H1 (cell line): ENCODE data around the gene ZNF512B. TPM values are rescaled to one million over a fixed set of nuclear protein-coding genes. Genes with fewer than 3 reads are reported as not detected.

Experiments used
- ASH2L ChIP-seq: fragments of 200-600, 300-600 bp; sonication (generic); IDR thresholded peaks from one replicate; pipeline ENCODE4 v1.7.1; 2017; ENCODE audit warnings: low read length
- BRCA1 ChIP-seq: IDR thresholded peaks from 2 replicates; pipeline ENCODE4 v1.6.1; 2012; ENCODE audit warnings: low read depth, low read length, improper control_type of control experiment
- CHD1 ChIP-seq: IDR thresholded peaks from 2 replicates; pipeline ENCODE4 v1.6.1; 2012; ENCODE audit warnings: low read depth, low read length, improper control_type of control experiment
- GTF2F1 ChIP-seq: IDR thresholded peaks from 2 replicates; pipeline ENCODE4 v1.6.1; 2012; ENCODE audit warnings: low read depth, low read length, improper control_type of control experiment, borderline replicate concordance
- JUND ChIP-seq: IDR thresholded peaks from 2 replicates; pipeline ENCODE4 v1.6.1; 2011; ENCODE audit warnings: mild to moderate bottlenecking, improper control_type of control experiment, low read length
- PHF8 ChIP-seq: fragments of 200-600 bp; sonication (generic); conservative IDR thresholded peaks from 2 replicates; pipeline ENCODE4 v1.7.1; 2012; ENCODE audit warnings: low read depth, mild to moderate bottlenecking, inconsistent platforms, low read length, moderate library complexity
- POLR2A ChIP-seq, 2 experiments: IDR thresholded peaks; 1 replicate in 1 of 2; 2 replicates in 1 of 2; pipeline ENCODE4 v1.6.1; 2011; ENCODE audit warnings: low read depth in 2 of 2, low read length in 2 of 2, mild to moderate bottlenecking in 2 of 2; ENCODE audit errors: control extremely low read depth in 1 of 2
- RAD21 ChIP-seq, 2 experiments: IDR thresholded peaks in 1 of 2; conservative IDR thresholded peaks in 1 of 2; 2 replicates each; pipeline ENCODE4 v1.6.1; 2011; ENCODE audit warnings: low read depth in 2 of 2, low read length in 2 of 2, improper control_type of control experiment in 1 of 2, inconsistent platforms in 1 of 2, mild to moderate bottlenecking in 1 of 2, moderate library complexity in 1 of 2
- RBBP5 ChIP-seq: IDR thresholded peaks from 2 replicates; pipeline ENCODE4 v1.7.1; 2012; ENCODE audit warnings: low read depth, mild to moderate bottlenecking, inconsistent platforms, low read length, moderate library complexity, borderline replicate concordance
- RNF2 ChIP-seq: fragments of 200-900, 300-1000 bp; sonication (generic); IDR thresholded peaks from 2 replicates; pipeline ENCODE4 v1.7.1; 2016; ENCODE audit warnings: borderline replicate concordance, low read depth, mild to moderate bottlenecking, antibody characterized with exemption, low read length; ENCODE audit not compliant: poor library complexity, severe bottlenecking; ENCODE audit errors: missing control alignments
- SAP30 ChIP-seq: fragments of 300-600 bp; sonication (generic); IDR thresholded peaks from 2 replicates; pipeline ENCODE4 v1.7.1; 2012; ENCODE audit warnings: low read length, moderate library complexity, mild to moderate bottlenecking, inconsistent platforms; ENCODE audit not compliant: insufficient read depth, insufficient replicate concordance
- SIX5 ChIP-seq: IDR thresholded peaks from 2 replicates; pipeline ENCODE4 v1.6.1; 2011; ENCODE audit warnings: mild to moderate bottlenecking, low read depth, low read length
- SP1 ChIP-seq: IDR thresholded peaks from 2 replicates; pipeline ENCODE4 v1.6.1; 2011; ENCODE audit warnings: low read depth, low read length
- SP4 ChIP-seq: IDR thresholded peaks from 2 replicates; pipeline ENCODE4 v1.6.1; 2012; ENCODE audit warnings: low read length, inconsistent platforms
- SRF ChIP-seq: IDR thresholded peaks from 2 replicates; pipeline ENCODE4 v1.6.1; 2011; ENCODE audit warnings: mild to moderate bottlenecking, low read depth, low read length, moderate library complexity
- TEAD4 ChIP-seq: IDR thresholded peaks from 2 replicates; pipeline ENCODE4 v1.6.1; 2012; ENCODE audit warnings: low read depth, low read length, inconsistent platforms, mixed read lengths
- YY1 ChIP-seq: IDR thresholded peaks from 2 replicates; pipeline ENCODE4 v1.6.1; 2011; ENCODE audit warnings: low read depth, mild to moderate bottlenecking, low read length
- polyA plus RNA-seq, 7 experiments: library from polyadenylated mRNA; depleted of rRNA in 3 of 7; stranded (reverse) in 5 of 7; unstranded in 2 of 7; fragments of >200 nt in 5 of 7; fragments of 200-250 nt in 2 of 7; gene quantifications; 1 replicate in 5 of 7; 2 replicates in 1 of 7; 4 replicates in 1 of 7; pipeline versions ENCODE4 v1.2.1 to v1.2.3, GENCODE V29; 2011 to 2013; ENCODE audit warnings: missing spikeins in 2 of 7, mixed read lengths in 2 of 7
- total RNA-seq: library from RNA; stranded (reverse); fragmentation: NEBNext Ultra II Directional; extraction: Animal tissue kit (Norgen Biotek cat#: 25700); gene quantifications from 2 replicates; pipeline ENCODE4 v1.2.1, GENCODE V29; 2021
- TF ChIP-seq, protein P1 (sequence below): IDR thresholded peaks from 2 replicates; pipeline ENCODE4 v1.6.1; 2011; ENCODE audit warnings: low read depth, mild to moderate bottlenecking, low read length; ENCODE audit not compliant: insufficient read depth

Gene ZNF512B
- total and polyA plus RNA-seq, 2 of the 8 experiments (the other 6 are each of a cell fraction or from before 2014, with no cell fraction given), result 7.3 to 26.6 TPM

DNA sequence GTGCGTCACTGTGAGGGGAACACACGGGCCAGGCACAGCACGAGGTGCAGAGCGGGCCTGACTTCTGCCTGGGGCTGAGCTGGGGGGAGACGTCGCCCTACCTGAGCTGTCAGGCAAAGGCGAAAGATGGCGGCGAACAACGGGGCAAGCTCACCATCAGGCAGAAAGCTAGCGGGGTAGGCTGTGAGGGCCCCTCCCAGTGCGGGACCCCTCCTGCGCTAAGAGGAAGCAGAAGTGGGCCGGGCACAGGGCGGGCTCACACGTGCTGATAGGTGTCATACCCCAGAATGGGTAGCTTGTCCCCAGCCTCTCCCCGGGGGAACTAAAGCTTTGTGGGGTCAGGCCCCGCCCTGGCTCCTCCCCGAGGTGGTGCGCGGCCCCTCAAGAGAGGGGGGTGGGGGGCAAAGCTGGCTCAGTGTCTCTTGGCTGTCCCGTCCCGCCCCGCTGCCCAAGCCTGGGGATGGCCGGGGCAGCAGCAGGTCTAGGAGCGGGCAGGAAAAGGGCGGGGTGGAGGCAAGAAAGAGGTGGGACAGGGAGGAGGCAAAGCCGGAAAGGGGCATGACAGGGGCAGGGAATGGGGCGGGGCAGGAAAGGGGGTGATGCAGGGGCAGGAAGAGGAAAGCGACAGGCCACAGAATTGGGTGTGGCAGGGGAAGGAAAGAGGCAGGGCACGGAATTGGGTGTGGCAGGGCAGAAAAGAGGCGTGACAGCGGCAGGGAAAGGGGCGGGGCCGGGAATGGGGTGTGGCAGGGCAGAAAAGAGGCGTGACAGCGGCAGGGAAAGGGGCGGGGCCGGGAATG lies 28.2 kb downstream of the ZNF512B start (continued):
- TF ChIP-seq SAP30 (peak; percentile 61), TEAD4 (no peak), POLR2A (IDR thresholded peaks at IDR 0.05; ENCODE audit: control extremely low read depth in 1 of 2, low read depth in 2 of 2, low read length in 2 of 2) (no peak), SIX5 (no peak), RBBP5 (no peak), SP4 (peak; percentile 78; the same call in 1 of the 2 replicates), RAD21 (IDR thresholded peaks at IDR 0.05 in 1 of 2, conservative IDR thresholded peaks at IDR 0.05 in 1 of 2; ENCODE audit: low read depth in 2 of 2, low read length in 2 of 2) (no peak), SP1 (0 out of 2 replicates have a peak, but pooled peaks have one; percentile 10), YY1 (peak; percentile 98), SRF (no peak), PHF8 (no peak), GTF2F1 (no peak), CHD1 (no peak), BRCA1 (no peak), JUND (no peak), RNF2 (no peak), ASH2L (no peak)
- TF ChIP-seq, protein P1, sequence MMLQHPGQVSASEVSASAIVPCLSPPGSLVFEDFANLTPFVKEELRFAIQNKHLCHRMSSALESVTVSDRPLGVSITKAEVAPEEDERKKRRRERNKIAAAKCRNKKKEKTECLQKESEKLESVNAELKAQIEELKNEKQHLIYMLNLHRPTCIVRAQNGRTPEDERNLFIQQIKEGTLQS, result no peak
